ENCODE data around the gene NLGN1. TPM values are rescaled to one million over a fixed set of nuclear protein-coding genes. Genes with fewer than 3 reads are reported as not detected.

Gene NLGN1
- total RNA-seq, 1 experiment from 2014 or later, result 5.2 TPM

DNA sequence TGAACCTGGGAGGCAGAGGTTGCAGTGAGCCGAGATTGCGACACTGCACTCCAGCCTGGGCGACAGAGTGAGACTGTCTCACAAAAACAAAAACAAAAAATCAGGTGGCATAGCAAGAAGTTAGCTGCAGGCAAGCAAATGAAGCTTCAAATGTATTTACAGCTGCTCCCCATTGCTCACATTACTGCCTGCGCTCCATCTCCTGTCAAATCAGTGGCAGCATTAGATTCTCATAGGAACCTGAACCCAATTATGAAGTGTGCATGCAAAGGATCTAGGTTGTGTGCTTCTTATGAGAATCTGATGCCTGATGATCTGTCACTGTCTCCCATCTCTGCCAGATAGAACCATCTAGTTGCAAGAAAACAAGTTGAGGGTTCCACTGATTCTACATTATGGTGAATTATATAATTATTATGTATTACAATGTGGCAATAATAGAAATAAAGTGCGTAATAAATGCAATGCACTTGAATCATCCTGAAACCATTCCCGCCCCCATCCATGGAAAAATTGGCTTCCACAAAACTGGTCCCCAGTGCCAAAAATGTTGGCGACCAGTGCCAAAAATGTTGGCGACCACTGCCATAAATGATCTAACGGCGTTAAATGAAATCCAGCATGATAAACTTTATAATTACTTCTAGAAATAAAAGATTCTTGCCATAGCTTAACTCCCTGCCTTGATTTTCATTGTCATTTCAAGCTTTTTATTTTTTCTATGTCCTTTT, 844.9 kb downstream of the NLGN1 start:
- H3K14ac ChIP-seq (ENCODE audit: insufficient read depth, low read length), result no peak overlapping the region
- H3K4ac ChIP-seq (ENCODE audit: low read depth, low read length), result no peak overlapping the region
- H3K9ac ChIP-seq (ENCODE audit: extremely low read depth, insufficient read length, low read length), result no peak overlapping the region
- Mint-ChIP-seq H3K9me3 (no peaks in the 10 kb centered on the region), H3K27ac (peak overlapping the region in 1 of 3 experiments; percentile 86; a peak in 2 of 7 replicates), H3K36me3 (ENCODE audit: insufficient read depth in 1 of 3, low read depth in 3 of 3) (peaks cover 1 to 17% (median 8%) of the 10 kb centered on the region in 3 experiments; a peak in 4 of 7 replicates), H3K4me3 (no peak overlapping the region), H3K4me1 (peaks cover 0 to 4% of the 10 kb centered on the region in 2 experiments; a peak in 3 of 4 replicates), H3K27me3 (ENCODE audit: low read depth) (no peaks in the 10 kb centered on the region)
- H2BK5ac ChIP-seq (ENCODE audit: insufficient read length, low read length), result no peak overlapping the region
- no peaks in the 10 kb centered on the region for H4K20me1 ChIP-seq (ENCODE audit: control insufficient read depth, insufficient read depth, insufficient read length)
- no peaks in the 10 kb centered on the region for H3K27me3 ChIP-seq (ENCODE audit: insufficient read depth, low read length)
- no peak overlapping the region for H2BK120ac ChIP-seq (ENCODE audit: low read depth, low read length, poor library complexity, severe bottlenecking)
- no peak overlapping the region for H2AK5ac ChIP-seq (ENCODE audit: insufficient read length, low read length)
- H3K79me1 ChIP-seq (ENCODE audit: insufficient read depth, low read depth, low read length, poor library complexity, severe bottlenecking), result no peaks in the 10 kb centered on the region
- no peak overlapping the region for H2BK20ac ChIP-seq (ENCODE audit: low read depth, low read length, poor library complexity, severe bottlenecking)
- H3K23me2 ChIP-seq (ENCODE audit: insufficient read length, low read depth, low read length, poor library complexity, severe bottlenecking), result no peaks in the 10 kb centered on the region
- no peak overlapping the region for H3K27ac ChIP-seq (ENCODE audit: insufficient read length, low read depth, low read length)
- no peak overlapping the region for H4K8ac ChIP-seq (replicated peaks; ENCODE audit: insufficient read length, low read depth, low read length)
- H4K91ac ChIP-seq (ENCODE audit: insufficient read length, low read depth, low read length), result no peak overlapping the region
- WGBS (ENCODE audit: extremely low coverage, insufficient read length, low lambda C conversion rate), result no CpG with 5 or more reads among the region's 10 CpGs
- H4K5ac ChIP-seq (ENCODE audit: insufficient read length, low read depth, low read length), result no peak overlapping the region
- no peaks in the 10 kb centered on the region for H3K79me2 ChIP-seq (ENCODE audit: insufficient read depth, low read length)
- H3K18ac ChIP-seq (ENCODE audit: insufficient read length, low read depth, low read length), result no peak overlapping the region
- no peak overlapping the region for H2AFZ ChIP-seq (ENCODE audit: low read length)
- H3K4me2 ChIP-seq (ENCODE audit: insufficient read depth, insufficient read length, low read length), result no peak overlapping the region
- TF ChIP-seq CTCF (conservative IDR thresholded peaks at IDR 0.05), result no peak
- H2BK15ac ChIP-seq (ENCODE audit: low read depth, low read length), result no peak overlapping the region
- no peak overlapping the region for H2BK12ac ChIP-seq (ENCODE audit: insufficient read length, low read depth, low read length)
- H3K23ac ChIP-seq (ENCODE audit: insufficient read length, low read depth, low read length), result no peak overlapping the region
- no peaks in the 10 kb centered on the region for H3K9me3 ChIP-seq (ENCODE audit: control insufficient read depth, low read depth, low read length)
- H3K4me1 ChIP-seq (ENCODE audit: insufficient read depth, low read length), result no peaks in the 10 kb centered on the region
- H3T11ph ChIP-seq (ENCODE audit: low read length), result no peak overlapping the region
- DNase-seq, result no peak
- no peak overlapping the region for H3K56ac ChIP-seq (ENCODE audit: insufficient read length, low read depth, low read length)

Measured in H9 (cell line).